GM10266 (cell line): ENCODE results near the gene SNRNP35.
A peak's percentile ranks its signal among the peaks of the same experiment; 100 is the strongest.

ENCODE experiments used
- DNase-seq: peaks from one replicate; pipeline ENCODE4 v3.0.0; 2012; ENCODE audit errors: extremely low spot score
- TF ChIP-seq, protein P1 (sequence below): IDR thresholded peaks from 2 replicates; pipeline ENCODE4 v1.5.1; 2012; ENCODE audit warnings: mild to moderate bottlenecking, low read depth; ENCODE audit not compliant: control insufficient read depth, insufficient read depth; ENCODE audit errors: missing control alignments

SNRNP35 gene

DNA sequence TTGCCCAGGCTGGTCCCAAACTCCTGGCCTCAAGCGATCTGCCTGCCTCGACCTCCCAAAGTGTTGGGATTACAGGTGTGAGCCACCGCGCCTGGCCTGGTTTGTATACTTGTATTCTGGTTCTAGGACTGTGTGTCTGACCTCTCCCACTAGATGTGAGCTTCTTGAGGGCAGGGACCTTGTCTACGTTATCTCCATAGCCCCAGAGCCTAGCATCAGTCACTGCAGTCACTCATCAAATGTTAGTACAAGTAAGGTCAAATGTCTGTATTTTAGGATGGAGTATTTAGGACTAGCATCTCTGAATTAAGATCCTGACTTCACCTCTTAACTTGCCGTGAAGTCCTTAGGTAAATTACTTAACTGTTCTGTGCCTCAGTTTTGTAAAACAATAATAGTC lies 24.3 kb upstream of the SNRNP35 start:
- TF ChIP-seq, protein P1, sequence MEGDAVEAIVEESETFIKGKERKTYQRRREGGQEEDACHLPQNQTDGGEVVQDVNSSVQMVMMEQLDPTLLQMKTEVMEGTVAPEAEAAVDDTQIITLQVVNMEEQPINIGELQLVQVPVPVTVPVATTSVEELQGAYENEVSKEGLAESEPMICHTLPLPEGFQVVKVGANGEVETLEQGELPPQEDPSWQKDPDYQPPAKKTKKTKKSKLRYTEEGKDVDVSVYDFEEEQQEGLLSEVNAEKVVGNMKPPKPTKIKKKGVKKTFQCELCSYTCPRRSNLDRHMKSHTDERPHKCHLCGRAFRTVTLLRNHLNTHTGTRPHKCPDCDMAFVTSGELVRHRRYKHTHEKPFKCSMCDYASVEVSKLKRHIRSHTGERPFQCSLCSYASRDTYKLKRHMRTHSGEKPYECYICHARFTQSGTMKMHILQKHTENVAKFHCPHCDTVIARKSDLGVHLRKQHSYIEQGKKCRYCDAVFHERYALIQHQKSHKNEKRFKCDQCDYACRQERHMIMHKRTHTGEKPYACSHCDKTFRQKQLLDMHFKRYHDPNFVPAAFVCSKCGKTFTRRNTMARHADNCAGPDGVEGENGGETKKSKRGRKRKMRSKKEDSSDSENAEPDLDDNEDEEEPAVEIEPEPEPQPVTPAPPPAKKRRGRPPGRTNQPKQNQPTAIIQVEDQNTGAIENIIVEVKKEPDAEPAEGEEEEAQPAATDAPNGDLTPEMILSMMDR: no peak
- DNase-seq: no peak

DNA sequence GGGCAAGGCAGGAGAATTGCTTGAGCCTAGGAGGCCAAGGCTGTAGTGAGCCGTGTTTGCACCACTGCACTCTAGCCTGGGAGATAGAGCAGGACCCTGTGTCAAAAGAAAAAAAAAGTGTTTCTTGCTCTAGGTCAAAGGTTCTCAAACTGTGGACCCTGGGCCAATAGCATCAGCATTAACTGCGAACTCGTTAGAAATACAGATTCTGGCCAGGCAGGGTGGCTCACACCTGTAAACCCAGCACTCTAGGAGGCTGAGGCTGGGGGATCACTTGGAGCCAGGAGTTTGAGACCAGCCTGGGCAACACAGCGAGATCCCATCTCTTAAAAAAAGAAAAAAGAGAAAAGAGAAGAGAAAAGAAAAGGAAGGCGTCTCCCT lies 22.3 kb upstream of the SNRNP35 start:
- no peak for DNase-seq
- TF ChIP-seq, protein P1: no peak

DNA sequence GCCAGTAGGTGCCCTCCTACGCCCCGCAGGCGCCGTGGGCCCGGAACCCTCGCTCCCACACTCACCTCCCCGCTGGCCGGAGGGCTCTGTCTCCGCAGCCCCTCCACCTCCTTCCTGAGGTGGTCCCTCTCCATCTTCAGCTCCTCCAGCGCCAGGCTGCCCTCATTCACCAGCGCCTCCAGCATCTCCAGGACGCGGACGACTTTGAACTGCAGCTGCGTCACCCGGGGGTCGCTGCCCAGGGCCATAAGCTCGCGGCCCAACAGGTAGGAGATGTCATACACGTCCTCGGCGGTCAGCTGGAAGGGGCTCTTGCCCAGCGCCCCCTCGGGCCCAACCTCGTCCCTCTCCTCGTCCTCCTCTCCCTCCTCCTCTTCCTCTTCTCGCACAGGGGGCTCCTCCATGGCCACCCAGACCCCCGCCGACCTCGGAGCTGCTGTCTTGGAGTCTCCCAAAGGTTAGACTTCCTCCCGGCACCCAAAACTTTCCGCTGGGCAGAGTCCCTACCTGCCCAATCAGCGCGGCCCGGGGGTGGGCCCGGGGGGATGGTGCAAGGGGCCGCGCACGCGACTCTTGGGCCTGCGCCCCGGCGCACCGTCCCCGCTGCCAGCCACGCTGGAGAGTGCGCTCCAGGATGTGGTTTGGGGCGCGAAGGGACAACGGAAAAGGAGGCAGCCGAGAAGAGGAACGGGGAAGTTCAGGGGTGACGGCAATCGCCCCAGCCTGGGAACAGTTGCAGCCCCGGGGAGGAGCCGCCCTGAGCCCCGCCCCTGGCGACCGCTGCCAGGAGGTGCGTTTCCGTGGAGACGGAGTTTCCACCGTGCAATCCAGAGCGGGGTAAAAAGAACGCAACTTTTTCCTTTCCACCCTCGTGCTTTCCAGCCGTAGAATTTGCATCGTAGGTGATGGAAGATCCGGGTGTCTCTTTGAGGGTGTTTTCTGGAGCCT lies 21.6 kb upstream of the SNRNP35 start, which contains the start of gene RILPL2:
Gene RILPL2 (minus strand): TSS at position 668 of the 948 bp plus-strand sequence. CDS start 264 bp downstream, at position 404.
- peak; percentile 88 for DNase-seq
- TF ChIP-seq, protein P1: no peak

DNA sequence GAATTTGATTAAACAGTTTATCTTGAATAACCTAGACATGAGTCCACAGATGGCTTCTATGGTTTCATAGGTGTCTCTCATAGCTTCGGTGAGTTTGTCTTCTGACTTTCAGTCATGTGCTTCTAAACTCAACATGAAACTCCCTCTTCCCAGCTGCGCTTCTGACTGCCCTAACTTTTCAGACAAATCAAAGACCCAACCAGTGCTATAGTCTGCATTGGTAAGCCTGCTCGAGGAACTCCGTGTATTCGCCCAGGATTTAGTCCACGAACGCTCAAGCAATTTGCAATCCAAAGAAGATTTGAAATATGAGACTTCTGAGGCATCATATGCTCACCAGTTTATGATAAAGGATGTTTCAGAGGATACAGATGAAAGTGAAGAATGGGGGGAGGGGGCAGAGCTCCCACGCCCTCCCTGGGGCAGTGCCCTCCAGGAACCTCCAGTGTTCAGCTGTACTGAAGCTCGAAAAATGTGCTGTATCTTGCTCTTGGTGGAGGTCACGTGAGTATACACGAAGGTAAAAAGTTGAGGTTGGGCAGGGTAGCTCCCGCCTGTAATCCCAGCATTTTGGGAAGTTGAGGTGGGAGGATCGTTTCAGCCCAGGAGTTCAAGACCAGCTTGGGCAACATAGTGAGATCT lies 16.3 kb upstream of the SNRNP35 start:
- DNase-seq: peak; percentile 57

DNA sequence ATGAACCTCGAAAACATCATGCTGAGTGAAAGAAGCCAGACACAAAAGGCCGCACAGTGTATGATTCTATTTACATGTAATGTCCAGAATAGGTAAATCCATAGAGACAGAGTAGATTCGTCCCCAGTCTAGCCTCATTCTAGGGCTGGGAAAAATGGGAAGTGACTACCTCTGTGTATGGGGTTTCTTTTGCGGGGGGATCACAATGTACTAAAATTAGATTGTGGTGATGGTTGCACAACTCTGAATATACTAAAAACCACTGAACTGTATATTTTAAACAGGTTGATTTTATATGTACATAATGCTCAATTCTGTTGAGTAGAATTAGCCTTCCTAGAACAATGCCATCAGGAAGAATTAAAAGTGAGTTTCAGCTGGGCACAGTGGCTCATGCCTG lies 15.2 kb upstream of the SNRNP35 start:
- DNase-seq: no peak
- TF ChIP-seq, protein P1: no peak

More for the DNA sequence above, 16.3 kb upstream of the SNRNP35 start:
- TF ChIP-seq, protein P1: no peak

DNA sequence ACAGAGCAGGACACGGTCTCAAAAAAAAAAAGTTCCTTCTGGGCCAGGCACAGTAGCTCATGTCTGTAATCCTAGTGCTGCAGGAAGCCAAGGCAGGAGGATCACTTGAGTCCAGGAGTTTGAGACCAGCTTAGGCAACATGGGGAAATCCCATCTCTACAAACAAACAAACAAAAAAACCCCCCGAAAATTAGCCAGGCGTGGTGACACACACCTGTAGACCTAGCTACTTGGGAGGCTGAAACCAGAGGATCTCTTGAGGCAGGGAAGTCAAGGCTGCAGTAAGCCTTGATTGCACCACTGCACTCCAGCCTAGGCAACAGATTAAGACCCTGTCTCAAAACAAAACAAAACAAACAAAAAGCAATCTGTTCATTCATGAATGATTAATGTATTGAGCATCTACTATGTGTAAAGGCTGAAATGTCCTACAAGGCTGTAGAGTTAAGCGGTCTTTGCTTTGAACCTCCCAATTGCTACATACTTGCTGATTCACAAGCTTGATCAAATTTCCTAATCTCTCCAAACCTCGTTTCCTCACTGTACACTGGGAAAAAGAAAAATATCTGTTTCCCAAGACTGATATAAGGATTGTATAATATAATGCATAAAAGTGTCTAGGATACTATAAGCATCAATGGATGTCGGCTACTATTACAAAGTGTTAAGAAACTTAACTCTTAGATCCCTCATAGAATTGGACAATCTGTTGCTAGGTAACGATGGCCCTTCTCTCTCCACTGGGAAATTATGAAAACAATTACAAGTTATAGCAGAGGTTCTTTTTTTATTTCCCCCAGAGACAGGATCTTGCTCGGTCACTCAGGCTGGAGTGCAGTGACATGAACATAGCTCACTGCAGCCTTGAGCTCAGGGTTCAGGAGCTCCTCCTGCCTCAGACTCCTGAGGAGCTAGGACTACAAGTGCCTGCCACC lies 13.6 kb upstream of the SNRNP35 start:
- TF ChIP-seq, protein P1: no peak

More for the DNA sequence above, 13.6 kb upstream of the SNRNP35 start:
- no peak for DNase-seq
